WTC11 (cell line): ENCODE measurements around the gene CCDC158. TPM values are rescaled to one million over a fixed set of nuclear protein-coding genes. Genes with fewer than 3 reads are reported as not detected.

Experiments
- ATAC-seq: fragments of 200-7000 bp; cut with Tn5 transposase; 2 replicates; pipeline ENCODE4 v1.10.0; 2021; ENCODE audit warnings: mild to moderate bottlenecking, moderate library complexity
- CTCF ChIA-PET: fragments of 300-600 bp; sonication (Branson Sonifier 250); formaldehyde crosslinking; loops from one replicate; lab custom pipeline; 2021; ENCODE audit warnings: antibody characterized with exemption; lab: Charles Lee
- POLR2A ChIA-PET: fragments of 350-600 bp; sonication (Branson Sonifier 250); formaldehyde crosslinking; loops from one replicate; lab custom pipeline; 2021; ENCODE audit warnings: antibody characterized with exemption; lab: Charles Lee
- DNase-seq: peaks from one replicate; pipeline ENCODE4 v3.0.0; 2021; ENCODE audit warnings: low spot score
- H3K27ac Mint-ChIP-seq: 2 replicates; pipeline ENCODE4 v1.8.0; 2021; ENCODE audit warnings: mixed read lengths
- H3K27me3 Mint-ChIP-seq: 2 replicates; pipeline ENCODE4 v1.8.0; 2021; ENCODE audit warnings: low read depth, mild to moderate bottlenecking, moderate library complexity, mixed read lengths
- H3K36me3 Mint-ChIP-seq: 2 replicates; pipeline ENCODE4 v1.8.0; 2021; ENCODE audit warnings: mixed read lengths
- H3K4me1 Mint-ChIP-seq: 2 replicates; pipeline ENCODE4 v1.8.0; 2022; ENCODE audit warnings: mixed read lengths
- H3K4me3 Mint-ChIP-seq: 2 replicates; pipeline ENCODE4 v1.8.0; 2021; ENCODE audit warnings: mild to moderate bottlenecking, moderate library complexity, mixed read lengths
- H3K9me3 Mint-ChIP-seq: 2 replicates; pipeline ENCODE4 v1.8.0; 2021; ENCODE audit warnings: mixed read lengths
- ARID4B ChIP-seq: sonication (generic); formaldehyde crosslinking; IDR thresholded peaks from 2 replicates; pipeline ENCODE4 v1.8.0; 2023; ENCODE audit warnings: missing genetic modification reagents, mild to moderate bottlenecking, borderline replicate concordance
- CTCF ChIP-seq: fragments of 200-600 bp; IDR thresholded peaks from 2 replicates; pipeline ENCODE4 v1.8.0; 2022; ENCODE audit warnings: antibody characterized with exemption
- ETV6 ChIP-seq: sonication (generic); formaldehyde crosslinking; IDR thresholded peaks from 2 replicates; pipeline ENCODE4 v1.8.1; 2022; ENCODE audit warnings: mild to moderate bottlenecking, missing genetic modification reagents
- FOXP1 ChIP-seq: sonication (generic); formaldehyde crosslinking; IDR thresholded peaks from 2 replicates; pipeline ENCODE4 v1.8.0; 2022; ENCODE audit warnings: missing genetic modification reagents, mild to moderate bottlenecking, moderate library complexity, borderline replicate concordance
- KAT7 ChIP-seq: sonication (generic); formaldehyde crosslinking; IDR thresholded peaks from 2 replicates; pipeline ENCODE4 v1.8.1; 2023; ENCODE audit warnings: missing genetic modification reagents, mild to moderate bottlenecking, borderline replicate concordance
- NR1H2 ChIP-seq: sonication (generic); formaldehyde crosslinking; IDR thresholded peaks from 2 replicates; pipeline ENCODE4 v1.9.0; 2021; ENCODE audit warnings: mild to moderate bottlenecking, moderate library complexity, missing genetic modification reagents
- NR3C1 ChIP-seq: sonication (generic); formaldehyde crosslinking; conservative IDR thresholded peaks from 2 replicates; pipeline ENCODE4 v1.8.1; 2023; ENCODE audit warnings: low read depth, mild to moderate bottlenecking, missing genetic modification reagents
- OVOL2 ChIP-seq: fragments of 250-450 bp; sonication (Bioruptor Pico); IDR thresholded peaks from 2 replicates; pipeline ENCODE4 v1.9.0; 2021; ENCODE audit warnings: mild to moderate bottlenecking, borderline replicate concordance
- RELA ChIP-seq: sonication (generic); formaldehyde crosslinking; IDR thresholded peaks from 2 replicates; pipeline ENCODE4 v1.8.1; 2022; ENCODE audit warnings: missing genetic modification reagents, mild to moderate bottlenecking, borderline replicate concordance
- TCF7 ChIP-seq: sonication (generic); formaldehyde crosslinking; IDR thresholded peaks from 2 replicates; pipeline ENCODE4 v1.8.0; 2022; ENCODE audit warnings: mild to moderate bottlenecking, low read depth, missing genetic modification reagents, moderate library complexity
- TEAD4 ChIP-seq: sonication (generic); formaldehyde crosslinking; IDR thresholded peaks from 2 replicates; pipeline ENCODE4 v1.8.0; 2022; ENCODE audit warnings: mild to moderate bottlenecking, missing genetic modification reagents
- USF2 ChIP-seq: sonication (generic); formaldehyde crosslinking; IDR thresholded peaks from 2 replicates; pipeline ENCODE4 v1.8.1; 2023; ENCODE audit warnings: mild to moderate bottlenecking, missing genetic modification reagents, moderate library complexity
- ZBTB43 ChIP-seq: sonication (generic); formaldehyde crosslinking; IDR thresholded peaks from 2 replicates; pipeline ENCODE4 v1.8.1; 2023; ENCODE audit warnings: mild to moderate bottlenecking, missing genetic modification reagents
- ZNF219 ChIP-seq: sonication (generic); formaldehyde crosslinking; IDR thresholded peaks from 2 replicates; pipeline ENCODE4 v1.8.0; 2023; ENCODE audit warnings: missing genetic modification reagents, mild to moderate bottlenecking, borderline replicate concordance
- ZNF317 ChIP-seq: sonication (generic); formaldehyde crosslinking; IDR thresholded peaks from 2 replicates; pipeline ENCODE4 v1.8.1; 2023; ENCODE audit warnings: low read depth, mild to moderate bottlenecking, moderate library complexity, missing genetic modification reagents, borderline replicate concordance
- ZNF396 ChIP-seq: fragments of 250-450 bp; sonication (Bioruptor Pico); IDR thresholded peaks from 2 replicates; pipeline ENCODE4 v1.8.0; 2021; ENCODE audit warnings: mild to moderate bottlenecking, moderate library complexity, borderline replicate concordance
- ZNF416 ChIP-seq: fragments of 250-450 bp; sonication (Bioruptor Pico); IDR thresholded peaks from 2 replicates; pipeline ENCODE4 v1.9.0; 2021; ENCODE audit warnings: mild to moderate bottlenecking, inconsistent platforms
- total RNA-seq: library from RNA; stranded (reverse); gene quantifications from 3 replicates; pipeline ENCODE4 v1.2.3, GENCODE V29; 2021
- TF ChIP-seq, protein P1 (sequence below): sonication (generic); formaldehyde crosslinking; IDR thresholded peaks from 2 replicates; pipeline ENCODE4 v1.8.0; 2022; ENCODE audit warnings: missing genetic modification reagents
- TF ChIP-seq, protein P2 (sequence below): sonication (generic); formaldehyde crosslinking; IDR thresholded peaks from 2 replicates; pipeline ENCODE4 v1.8.1; 2022; ENCODE audit warnings: low read depth, missing genetic modification reagents, borderline replicate concordance
- TF ChIP-seq, protein P3 (sequence below): sonication (generic); formaldehyde crosslinking; IDR thresholded peaks from 2 replicates; pipeline ENCODE4 v1.8.1; 2023; ENCODE audit warnings: mild to moderate bottlenecking, missing genetic modification reagents, moderate library complexity

The CCDC158 gene
- total RNA-seq, 1 experiment from 2014 or later, result 0.15 TPM

GRCh38 chr4:76283900-76284299, 137.0 kb downstream of the CCDC158 start (continued):
- TF ChIP-seq USF2 (CRISPR knock-in tag), result no peak
- TF ChIP-seq TCF7 (CRISPR knock-in tag), result no peak
- TF ChIP-seq KAT7 (CRISPR knock-in tag), result no peak
- no peak for TF ChIP-seq ZNF396 (CRISPR knock-in tag)
- TF ChIP-seq OVOL2 (CRISPR knock-in tag), result no peak

GRCh38 chr4:76282941-76283689, 137.8 kb downstream of the CCDC158 start:
- Mint-ChIP-seq H3K4me3 (no peak overlapping the region), H3K27ac (no peak overlapping the region), H3K9me3 (peaks cover 11% of the 10 kb centered on the region), H3K27me3 (peaks cover 15% of the 10 kb centered on the region), H3K4me1 (no peaks in the 10 kb centered on the region), H3K36me3 (no peaks in the 10 kb centered on the region)
- no peak for ATAC-seq
- POLR2A ChIA-PET, result no interaction called here
- CTCF ChIA-PET, result no interaction called here
- DNase-seq, result no peak
- no peak for TF ChIP-seq RELA (CRISPR knock-in tag)
- TF ChIP-seq FOXP1 (CRISPR knock-in tag), result no peak
- TF ChIP-seq, protein P1, sequence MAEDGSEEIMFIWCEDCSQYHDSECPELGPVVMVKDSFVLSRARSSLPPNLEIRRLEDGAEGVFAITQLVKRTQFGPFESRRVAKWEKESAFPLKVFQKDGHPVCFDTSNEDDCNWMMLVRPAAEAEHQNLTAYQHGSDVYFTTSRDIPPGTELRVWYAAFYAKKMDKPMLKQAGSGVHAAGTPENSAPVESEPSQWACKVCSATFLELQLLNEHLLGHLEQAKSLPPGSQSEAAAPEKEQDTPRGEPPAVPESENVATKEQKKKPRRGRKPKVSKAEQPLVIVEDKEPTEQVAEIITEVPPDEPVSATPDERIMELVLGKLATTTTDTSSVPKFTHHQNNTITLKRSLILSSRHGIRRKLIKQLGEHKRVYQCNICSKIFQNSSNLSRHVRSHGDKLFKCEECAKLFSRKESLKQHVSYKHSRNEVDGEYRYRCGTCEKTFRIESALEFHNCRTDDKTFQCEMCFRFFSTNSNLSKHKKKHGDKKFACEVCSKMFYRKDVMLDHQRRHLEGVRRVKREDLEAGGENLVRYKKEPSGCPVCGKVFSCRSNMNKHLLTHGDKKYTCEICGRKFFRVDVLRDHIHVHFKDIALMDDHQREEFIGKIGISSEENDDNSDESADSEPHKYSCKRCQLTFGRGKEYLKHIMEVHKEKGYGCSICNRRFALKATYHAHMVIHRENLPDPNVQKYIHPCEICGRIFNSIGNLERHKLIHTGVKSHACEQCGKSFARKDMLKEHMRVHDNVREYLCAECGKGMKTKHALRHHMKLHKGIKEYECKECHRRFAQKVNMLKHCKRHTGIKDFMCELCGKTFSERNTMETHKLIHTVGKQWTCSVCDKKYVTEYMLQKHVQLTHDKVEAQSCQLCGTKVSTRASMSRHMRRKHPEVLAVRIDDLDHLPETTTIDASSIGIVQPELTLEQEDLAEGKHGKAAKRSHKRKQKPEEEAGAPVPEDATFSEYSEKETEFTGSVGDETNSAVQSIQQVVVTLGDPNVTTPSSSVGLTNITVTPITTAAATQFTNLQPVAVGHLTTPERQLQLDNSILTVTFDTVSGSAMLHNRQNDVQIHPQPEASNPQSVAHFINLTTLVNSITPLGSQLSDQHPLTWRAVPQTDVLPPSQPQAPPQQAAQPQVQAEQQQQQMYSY (CRISPR knock-in tag), result no peak
- TF ChIP-seq TEAD4 (CRISPR knock-in tag), result no peak
- no peak for TF ChIP-seq ZNF317 (CRISPR knock-in tag)
- TF ChIP-seq ZNF219 (CRISPR knock-in tag), result no peak
- TF ChIP-seq ARID4B (CRISPR knock-in tag), result no peak
- TF ChIP-seq, protein P2, sequence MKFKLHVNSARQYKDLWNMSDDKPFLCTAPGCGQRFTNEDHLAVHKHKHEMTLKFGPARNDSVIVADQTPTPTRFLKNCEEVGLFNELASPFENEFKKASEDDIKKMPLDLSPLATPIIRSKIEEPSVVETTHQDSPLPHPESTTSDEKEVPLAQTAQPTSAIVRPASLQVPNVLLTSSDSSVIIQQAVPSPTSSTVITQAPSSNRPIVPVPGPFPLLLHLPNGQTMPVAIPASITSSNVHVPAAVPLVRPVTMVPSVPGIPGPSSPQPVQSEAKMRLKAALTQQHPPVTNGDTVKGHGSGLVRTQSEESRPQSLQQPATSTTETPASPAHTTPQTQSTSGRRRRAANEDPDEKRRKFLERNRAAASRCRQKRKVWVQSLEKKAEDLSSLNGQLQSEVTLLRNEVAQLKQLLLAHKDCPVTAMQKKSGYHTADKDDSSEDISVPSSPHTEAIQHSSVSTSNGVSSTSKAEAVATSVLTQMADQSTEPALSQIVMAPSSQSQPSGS (CRISPR knock-in tag), result no peak
- TF ChIP-seq ETV6 (CRISPR knock-in tag), result no peak
- TF ChIP-seq ZBTB43, result no peak
- no peak for TF ChIP-seq NR3C1 (CRISPR knock-in tag)
- TF ChIP-seq CTCF, result no peak
- no peak for TF ChIP-seq ZNF416 (CRISPR knock-in tag)
- TF ChIP-seq TCF7 (CRISPR knock-in tag), result no peak
- TF ChIP-seq, protein P3, sequence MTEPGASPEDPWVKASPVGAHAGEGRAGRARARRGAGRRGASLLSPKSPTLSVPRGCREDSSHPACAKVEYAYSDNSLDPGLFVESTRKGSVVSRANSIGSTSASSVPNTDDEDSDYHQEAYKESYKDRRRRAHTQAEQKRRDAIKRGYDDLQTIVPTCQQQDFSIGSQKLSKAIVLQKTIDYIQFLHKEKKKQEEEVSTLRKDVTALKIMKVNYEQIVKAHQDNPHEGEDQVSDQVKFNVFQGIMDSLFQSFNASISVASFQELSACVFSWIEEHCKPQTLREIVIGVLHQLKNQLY (CRISPR knock-in tag), result no peak
- TF ChIP-seq NR1H2 (CRISPR knock-in tag), result no peak
